ENCODE data around the gene NDRG3.

GRCh38 chr20:36670665-36671357 is 75.1 kb downstream of the NDRG3 start:
- no peak for TF ChIP-seq CTCF (IDR thresholded peaks at IDR 0.05)
- TF ChIP-seq POLR2A (IDR thresholded peaks at IDR 0.05), result no peak
